ENCODE results near the gene CLEC16A. TPM values are rescaled to one million over a fixed set of nuclear protein-coding genes. Genes with fewer than 3 reads are reported as not detected.
"Not testable (repeated sequence)": the region's sequence is repeated elsewhere in the genome, so short reads cannot be mapped to it uniquely, and the experiment has no call there.

The CLEC16A gene
- total and polyA plus RNA-seq, 2 experiments from 2014 or later: 9.9 to 24.1 TPM

- H3K9me2 ChIP-seq (ENCODE audit: insufficient read depth): no peaks in the 10 kb centered on the region
- no peak overlapping the region for H2AFZ ChIP-seq
- H3K4me2 ChIP-seq: no peak overlapping the region
- H4K20me1 ChIP-seq (replicated peaks; ENCODE audit: insufficient read depth): no peaks in the 10 kb centered on the region
- H3K4me1 Mint-ChIP-seq: peaks cover 4% of the 10 kb centered on the region; the same call in 2 of the 3 replicates
- H3K27me3 Mint-ChIP-seq (ENCODE audit: insufficient read depth, low read depth, poor library complexity): peaks cover 7% of the 10 kb centered on the region
- ATAC-seq (no peak), DNase-seq (ENCODE audit: low spot score) (no peak)
- no peak overlapping the region for H3K27ac ChIP-seq (ENCODE audit: low read depth)
- no peaks in the 10 kb centered on the region for H3K9me3 Mint-ChIP-seq
- no peaks in the 10 kb centered on the region for H3K27me3 ChIP-seq (ENCODE audit: insufficient read depth)
- H3K36me3 ChIP-seq (ENCODE audit: insufficient read depth): peaks cover 3% of the 10 kb centered on the region; the same call in 1 of the 2 replicates
- H3K4me3 ChIP-seq: no peak overlapping the region
- no peak overlapping the region for H3K4me3 Mint-ChIP-seq
- TF ChIP-seq ZNF114 (CRISPR knock-in tag; IDR thresholded peaks at IDR 0.05): no peak
- no peak for TF ChIP-seq EZH2 (IDR thresholded peaks at IDR 0.05; ENCODE audit: low read depth, unreplicated experiment)
- TF ChIP-seq CTCF (conservative IDR thresholded peaks at IDR 0.05; ENCODE audit: low read depth in 2 of 2): no peak
- TF ChIP-seq ETS1 (IDR thresholded peaks at IDR 0.05): no peak
- TF ChIP-seq POLR2AphosphoS5 (IDR thresholded peaks at IDR 0.05; ENCODE audit: low read depth): no peak
- no peak for TF ChIP-seq EZH2phosphoT487 (IDR thresholded peaks at IDR 0.05; ENCODE audit: unreplicated experiment)
- TF ChIP-seq CREB1 (CRISPR knock-in tag; IDR thresholded peaks at IDR 0.05; ENCODE audit: low read depth): no peak
- TF ChIP-seq JUNB (IDR thresholded peaks at IDR 0.05; ENCODE audit: unreplicated experiment): no peak
- no peak for TF ChIP-seq ZNF331 (CRISPR knock-in tag; IDR thresholded peaks at IDR 0.05; ENCODE audit: low read depth)
- no peak for TF ChIP-seq STAT1 (IDR thresholded peaks at IDR 0.05; ENCODE audit: unreplicated experiment)
- no peak overlapping the region for H3K27ac Mint-ChIP-seq
- H3K4me1 ChIP-seq (ENCODE audit: insufficient read depth): no peaks in the 10 kb centered on the region
- no peaks in the 10 kb centered on the region for H3F3A ChIP-seq (replicated peaks; ENCODE audit: low read depth)
- peaks cover 11% of the 10 kb centered on the region; the same call in 2 of the 3 replicates for H3K36me3 Mint-ChIP-seq (ENCODE audit: low read depth)
- H3K79me2 ChIP-seq (replicated peaks; ENCODE audit: insufficient read depth): no peaks in the 10 kb centered on the region
Measured at GRCh38 chr16:10966129-10966528, 21.8 kb downstream of the CLEC16A start.

- H4K20me1 ChIP-seq (replicated peaks; ENCODE audit: insufficient read depth); H2AFZ ChIP-seq; H3K79me2 ChIP-seq (replicated peaks; ENCODE audit: insufficient read depth); H3K9me2 ChIP-seq (ENCODE audit: insufficient read depth); H3K27me3 ChIP-seq (ENCODE audit: insufficient read depth); H3K4me3 Mint-ChIP-seq; H3K9me3 Mint-ChIP-seq; H3K27ac Mint-ChIP-seq; H3K36me3 ChIP-seq (ENCODE audit: insufficient read depth); H3K27me3 Mint-ChIP-seq (ENCODE audit: insufficient read depth, low read depth, poor library complexity); ATAC-seq; DNase-seq (ENCODE audit: low spot score); H3K4me3 ChIP-seq; H3K4me2 ChIP-seq; H3F3A ChIP-seq (replicated peaks; ENCODE audit: low read depth); H3K4me1 ChIP-seq (ENCODE audit: insufficient read depth); H3K27ac ChIP-seq (ENCODE audit: low read depth); H3K4me1 Mint-ChIP-seq: not testable (repeated sequence)
- peaks cover 11% of the 10 kb centered on the region; the same call in 2 of the 3 replicates for H3K36me3 Mint-ChIP-seq (ENCODE audit: low read depth)
Measured at GRCh38 chr16:10966559-10966958, 22.2 kb downstream of the CLEC16A start.

Data from GM23338 (cell line).